Fibroblast of gingiva (primary cell): ENCODE data around the gene BCAS3.

Experiments
- DNase-seq: peaks from one replicate; pipeline ENCODE4 v3.0.0-alpha.2; 2011; ENCODE audit warnings: low read depth

BCAS3 gene

DNA sequence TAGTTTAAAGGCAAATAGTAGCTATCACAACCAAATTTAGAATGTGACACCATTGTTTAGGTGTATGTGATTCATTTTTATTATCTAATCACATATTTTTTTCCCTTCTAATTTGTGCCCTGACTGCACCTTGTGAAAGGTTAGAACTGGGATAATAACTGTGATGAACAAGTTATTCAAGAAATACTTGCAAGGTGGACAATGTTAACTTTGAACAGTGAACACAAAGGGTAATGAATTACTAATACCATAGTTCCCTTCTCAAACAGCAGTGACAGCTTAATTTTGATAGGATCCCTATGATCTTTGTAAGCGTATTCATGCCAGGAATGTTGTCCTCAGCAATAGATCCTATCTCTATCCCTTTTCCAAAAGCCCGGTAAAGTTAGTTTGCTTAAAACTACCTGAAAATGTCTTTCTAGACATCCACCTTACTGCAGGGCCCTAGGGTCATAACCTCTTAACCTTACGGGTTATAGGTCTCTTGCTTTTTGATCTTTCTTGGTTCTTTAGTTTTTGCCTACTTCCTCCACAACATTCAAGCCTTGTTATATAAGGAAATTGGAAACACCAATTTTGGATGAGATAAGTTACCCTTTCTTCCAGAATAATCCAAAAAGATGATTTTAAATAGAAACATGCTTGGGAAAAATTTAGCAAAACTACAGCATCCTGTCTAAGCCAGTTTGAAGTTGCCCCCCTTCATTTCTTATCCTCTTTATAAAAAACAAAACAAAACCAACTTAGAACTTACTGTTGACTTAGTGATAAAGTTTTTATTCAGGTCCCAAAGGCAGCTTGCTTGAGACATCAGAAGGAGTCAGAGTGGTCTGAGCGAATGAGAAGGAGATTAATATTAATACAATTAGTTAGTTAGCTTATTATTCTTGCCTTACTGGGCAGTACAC is 522.0 kb downstream of the BCAS3 start:
- DNase-seq = no peak

DNA sequence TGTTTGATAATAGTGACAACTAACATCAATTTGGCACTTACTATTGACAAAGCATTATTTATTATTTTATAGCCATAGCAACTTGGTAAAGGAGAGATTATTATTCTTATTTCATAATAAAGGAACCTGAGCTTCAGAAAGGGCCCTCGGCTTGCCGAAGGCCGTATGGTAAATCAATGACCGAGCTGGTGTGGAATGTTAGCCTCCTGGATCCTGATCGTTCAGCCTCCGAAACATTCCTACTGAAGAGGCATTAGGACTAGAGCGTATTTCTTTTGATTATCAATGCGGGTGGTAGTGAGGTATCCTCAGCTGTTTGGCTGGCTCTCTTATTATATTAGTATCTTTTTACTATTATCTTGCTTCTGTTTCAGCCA is 522.7 kb downstream of the BCAS3 start:
- DNase-seq = peak; percentile 19

DNA sequence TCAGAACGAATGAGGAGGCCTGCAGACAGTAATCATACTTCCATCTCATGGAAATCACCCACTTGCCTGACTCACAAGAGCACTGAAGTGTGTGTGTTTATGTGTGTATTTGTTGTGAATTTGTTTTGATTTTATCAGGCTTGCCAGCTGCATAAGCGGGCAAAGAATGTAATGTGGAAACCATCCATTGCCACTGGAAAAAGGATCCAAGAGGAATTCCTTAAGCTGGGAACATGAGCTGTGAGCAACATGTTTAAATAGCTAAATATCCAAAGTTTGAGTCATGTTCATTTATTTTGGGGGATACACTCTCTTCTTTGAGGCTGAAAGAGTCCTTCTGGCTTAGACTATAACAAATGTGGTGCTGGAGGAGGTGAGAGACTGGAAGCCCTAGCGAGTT is 523.6 kb downstream of the BCAS3 start:
- DNase-seq = peak; percentile 96

DNA sequence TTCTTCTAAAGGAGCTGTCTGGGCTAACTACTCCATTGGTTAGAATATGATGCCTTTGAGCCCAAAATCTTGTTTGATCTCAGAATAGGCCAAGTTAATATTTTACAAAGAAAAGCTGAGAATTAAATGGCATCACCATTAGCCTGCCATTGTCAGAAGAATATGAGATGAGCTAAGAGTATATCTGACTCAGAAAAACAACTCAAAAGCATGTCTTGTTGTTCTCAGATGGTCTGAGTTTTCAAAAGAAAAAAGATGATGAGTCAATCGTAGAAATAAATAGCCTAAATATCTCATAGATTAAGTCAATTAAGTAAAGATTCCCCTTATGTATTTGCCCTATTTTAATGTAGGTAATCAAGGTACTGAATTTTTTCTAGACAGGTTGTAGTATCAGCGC is 524.9 kb downstream of the BCAS3 start:
- DNase-seq = peak; percentile 44

DNA sequence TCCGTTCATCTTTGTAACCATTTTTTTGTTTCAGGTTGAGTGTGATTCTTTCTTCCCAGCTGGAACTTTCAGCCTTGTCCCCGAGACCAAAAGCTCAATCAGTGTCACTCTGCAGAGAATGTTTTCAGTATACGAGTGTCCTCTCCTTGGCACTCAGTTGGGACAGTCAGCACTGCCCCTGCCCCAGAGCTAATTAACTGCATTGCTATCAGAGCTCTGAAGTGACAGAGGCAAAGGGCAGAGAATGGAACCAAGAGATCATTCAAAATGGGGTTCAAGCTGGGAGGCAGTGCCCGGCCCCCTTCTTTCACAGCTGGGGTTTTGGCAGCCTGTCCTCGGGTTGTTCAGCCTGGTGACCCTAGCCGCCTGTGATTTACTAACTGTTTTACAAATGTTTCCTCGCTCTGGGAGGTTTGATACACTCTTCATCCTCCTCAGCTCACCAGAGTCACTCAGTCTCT is 526.0 kb downstream of the BCAS3 start:
- no peak for DNase-seq

DNA sequence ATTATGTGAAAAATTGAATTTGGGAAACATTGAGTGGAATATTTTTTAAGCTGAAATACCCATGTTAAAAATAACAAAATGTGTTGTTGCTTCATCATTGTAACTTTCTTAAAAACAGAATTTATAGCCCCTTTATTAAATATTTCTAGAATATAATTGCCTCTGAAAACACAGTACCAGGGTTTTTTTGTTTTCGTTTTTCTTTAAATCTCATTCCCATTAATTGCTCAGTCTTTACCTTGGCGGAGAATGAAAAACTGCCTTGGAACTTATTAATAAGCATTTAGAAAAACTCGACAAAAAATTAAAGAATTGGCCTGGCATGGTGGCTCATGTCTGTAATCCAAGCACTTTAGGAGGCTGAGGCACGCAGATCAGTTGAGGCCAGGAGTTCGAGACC is 526.8 kb downstream of the BCAS3 start:
- DNase-seq = no peak

DNA sequence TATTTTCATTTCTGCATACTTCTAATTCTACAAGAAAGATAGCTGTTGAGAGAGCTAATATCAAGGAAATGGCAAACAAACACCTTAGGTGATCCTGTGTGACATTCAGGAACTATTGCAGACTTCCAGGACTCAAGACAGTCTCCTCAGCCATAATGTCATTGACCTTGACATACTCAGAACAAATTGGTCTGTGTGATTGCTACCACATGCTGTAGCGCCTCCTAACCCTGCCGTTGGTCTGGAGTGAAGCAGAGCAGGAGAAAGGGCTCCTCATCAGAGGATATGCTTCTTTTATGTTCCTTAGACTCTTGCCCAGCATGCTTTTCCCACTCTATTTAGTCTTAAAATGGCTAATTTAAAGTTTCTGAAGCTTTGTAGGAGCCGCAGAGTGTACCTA is 527.8 kb downstream of the BCAS3 start:
- no peak for DNase-seq

DNA sequence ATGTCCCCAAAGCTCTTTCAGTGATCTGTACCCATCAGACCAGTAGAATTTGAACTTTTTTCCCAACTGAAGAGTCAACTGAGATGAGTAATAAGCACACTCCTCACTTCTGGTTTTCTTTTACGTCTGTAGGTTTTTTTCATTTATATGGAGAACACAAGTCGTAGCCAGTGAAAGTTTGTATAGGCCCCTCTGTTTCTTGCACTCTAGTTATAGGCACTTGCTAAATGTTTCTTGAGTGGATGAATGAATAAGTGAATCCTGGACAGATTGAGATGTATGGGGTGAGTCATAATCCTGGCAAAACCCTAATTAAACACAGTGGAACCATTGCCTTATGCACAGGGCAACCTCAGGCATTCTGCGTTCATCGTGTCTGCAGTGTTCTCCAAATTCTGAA is 528.3 kb downstream of the BCAS3 start:
- no peak for DNase-seq

DNA sequence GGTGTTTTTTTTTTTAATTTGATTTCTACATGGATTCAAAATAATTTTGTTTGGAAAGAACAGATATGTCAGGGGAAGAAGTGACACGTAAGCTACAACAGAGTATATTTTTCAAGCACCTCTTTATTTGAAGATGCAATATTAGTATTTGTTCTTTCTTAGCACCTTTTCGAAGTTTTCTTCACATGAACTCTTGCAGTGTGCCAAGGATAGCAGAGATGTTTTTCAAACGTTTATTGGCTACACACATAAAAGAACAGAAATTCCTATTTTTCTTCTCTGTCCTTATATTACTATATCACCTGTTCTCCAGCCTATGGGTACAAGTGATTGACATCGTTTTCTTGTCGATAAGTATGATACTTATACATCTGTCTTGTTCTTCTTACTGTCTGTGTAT is 529.3 kb downstream of the BCAS3 start:
- DNase-seq = no peak

DNA sequence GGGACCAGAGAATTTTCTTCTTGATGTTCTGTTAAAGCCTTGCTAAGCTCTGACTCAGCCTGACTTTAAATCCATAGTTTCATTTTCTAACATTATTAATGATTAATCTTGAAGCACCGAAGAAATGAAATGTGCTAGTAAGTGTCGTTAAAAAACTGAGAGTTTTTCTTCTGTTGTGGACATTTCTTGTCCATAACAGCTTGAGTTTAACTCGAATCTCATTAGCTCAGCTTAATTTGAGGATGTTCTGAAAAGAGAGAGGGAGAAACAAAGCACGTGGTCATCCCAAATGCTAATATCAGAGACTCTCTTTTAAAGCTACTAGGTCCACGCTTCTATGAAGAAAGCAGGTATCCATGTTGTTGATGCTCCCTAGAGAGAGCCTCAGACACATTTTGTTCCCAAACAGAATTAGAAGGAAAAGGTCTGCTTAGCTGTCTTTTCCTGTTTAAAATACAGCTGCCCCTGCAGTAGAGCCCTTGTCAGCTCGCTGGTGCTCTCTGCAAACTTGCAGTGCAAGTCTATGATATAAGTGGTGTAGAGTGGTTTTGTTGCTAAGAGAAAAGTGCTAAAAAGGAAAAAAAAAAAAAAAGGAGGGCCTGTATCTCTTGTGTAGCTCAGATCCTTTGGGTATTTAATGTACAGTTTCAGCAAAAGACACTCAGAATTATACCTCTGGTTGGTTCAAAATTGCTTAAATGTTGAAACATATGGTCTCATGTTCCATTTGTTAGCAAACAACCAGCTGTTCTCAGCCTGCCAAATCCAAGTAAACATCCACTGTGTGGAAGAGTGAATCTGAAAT is 530.9 kb downstream of the BCAS3 start:
- DNase-seq = peak; percentile 80

DNA sequence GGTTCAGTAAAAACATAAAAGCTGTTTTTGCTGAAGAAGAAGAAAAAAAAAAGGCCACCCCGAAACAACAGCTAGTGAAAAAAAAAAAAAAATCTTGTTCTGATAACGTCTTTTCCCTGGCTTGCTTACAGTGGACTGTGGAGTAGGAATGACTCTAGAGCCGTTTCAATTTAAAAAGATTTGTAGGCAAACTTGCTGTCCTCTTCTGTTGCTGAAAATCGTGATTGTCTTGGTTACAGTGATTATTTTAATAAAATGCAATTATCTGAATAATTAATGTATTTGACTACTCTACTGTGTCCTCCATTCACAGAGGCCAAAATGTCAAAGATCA is 531.4 kb downstream of the BCAS3 start:
- DNase-seq = no peak

DNA sequence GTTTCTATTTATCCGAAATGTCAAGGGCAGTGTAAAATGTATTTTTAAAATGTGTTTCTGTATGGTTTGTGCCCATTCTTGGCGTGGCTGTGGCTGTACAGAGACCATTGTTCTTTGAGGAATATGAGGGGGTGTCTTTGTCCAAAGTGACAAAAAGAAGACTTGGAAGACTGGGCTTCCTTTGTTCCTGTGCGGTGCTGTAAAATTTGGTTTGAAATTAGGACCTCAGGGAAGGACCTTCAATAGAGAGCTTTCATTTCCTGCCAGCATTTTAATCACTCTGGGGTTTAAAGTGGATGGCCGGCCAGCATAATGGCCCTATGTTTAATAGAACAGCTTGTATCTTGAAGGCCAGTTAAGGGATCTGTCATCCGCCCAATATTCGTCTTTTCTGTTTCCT is 531.9 kb downstream of the BCAS3 start:
- DNase-seq = no peak

DNA sequence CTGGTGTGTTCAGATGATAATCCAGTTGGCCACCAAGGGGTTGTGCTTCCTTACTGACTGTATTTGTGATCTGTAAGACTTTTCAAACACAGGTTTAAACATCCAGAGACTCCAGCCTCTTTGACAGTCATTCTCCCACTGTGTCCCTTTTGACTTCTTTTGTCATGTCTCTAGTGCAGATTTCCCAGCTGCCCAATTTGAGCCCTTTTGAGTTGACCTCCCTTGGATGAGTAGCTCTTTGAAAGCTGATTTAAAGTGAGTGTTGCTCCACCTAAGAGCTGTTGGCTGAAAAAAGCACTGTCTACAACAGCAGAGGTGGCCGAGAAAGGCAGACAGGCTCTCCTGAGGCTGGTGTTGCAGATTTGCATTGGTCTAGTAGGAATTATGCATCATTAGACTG is 533.6 kb downstream of the BCAS3 start:
- no peak for DNase-seq

DNA sequence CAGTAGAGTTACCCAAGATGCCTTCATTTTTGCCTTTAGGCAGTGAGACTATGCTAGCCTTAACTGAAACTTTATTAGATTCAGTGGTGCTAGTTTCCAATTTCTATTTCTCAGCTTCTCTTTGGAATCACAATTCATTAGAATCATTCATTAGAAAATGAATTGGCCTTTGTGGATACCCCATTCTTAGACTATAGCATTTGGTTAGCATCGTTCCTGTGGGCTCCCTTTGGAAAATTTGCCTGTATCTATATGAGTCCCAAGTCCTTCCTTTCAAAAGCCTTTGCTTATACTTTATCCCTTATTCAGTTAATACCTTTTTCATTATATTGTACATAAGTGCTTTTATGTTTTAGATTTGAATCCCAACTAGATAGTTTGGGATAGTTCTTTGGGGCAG is 535.0 kb downstream of the BCAS3 start:
- no peak for DNase-seq

DNA sequence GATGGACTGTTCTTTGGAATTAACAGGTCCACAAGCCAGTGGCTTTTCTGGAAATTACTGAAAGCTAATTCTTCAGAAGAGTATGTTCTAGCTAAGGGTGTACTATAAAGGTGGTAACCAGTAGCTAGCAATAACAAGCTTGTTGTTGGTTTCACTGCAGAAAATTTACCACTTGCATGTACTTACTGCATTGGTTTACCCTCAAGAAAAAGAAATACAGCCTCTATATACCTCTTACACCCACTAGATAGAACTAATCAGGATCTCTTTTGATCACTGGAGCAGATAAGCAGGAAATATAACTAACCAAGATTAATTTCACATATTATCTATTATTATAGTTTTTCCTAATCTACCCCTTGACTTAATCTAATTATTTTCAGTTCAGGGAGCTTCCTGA is 537.1 kb downstream of the BCAS3 start:
- no peak for DNase-seq

DNA sequence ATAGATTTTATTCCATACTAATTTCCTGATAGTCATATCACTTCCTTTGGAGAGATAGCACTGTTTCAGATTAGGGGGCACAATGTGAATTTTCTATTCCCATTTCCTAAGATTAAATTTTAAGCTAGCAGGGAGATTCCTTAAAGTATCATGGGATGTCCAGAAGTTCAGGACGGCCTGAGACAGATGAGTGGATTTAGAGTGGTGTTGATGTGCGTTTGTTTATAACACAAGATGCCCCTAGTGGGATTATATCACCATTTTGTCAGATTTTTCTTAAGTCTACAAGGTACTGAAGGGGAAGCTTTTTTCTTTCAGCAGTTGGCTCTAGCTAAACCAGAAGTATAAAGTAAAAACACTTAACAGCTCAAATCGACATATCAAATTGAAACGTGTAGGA is 538.4 kb downstream of the BCAS3 start:
- DNase-seq = no peak

DNA sequence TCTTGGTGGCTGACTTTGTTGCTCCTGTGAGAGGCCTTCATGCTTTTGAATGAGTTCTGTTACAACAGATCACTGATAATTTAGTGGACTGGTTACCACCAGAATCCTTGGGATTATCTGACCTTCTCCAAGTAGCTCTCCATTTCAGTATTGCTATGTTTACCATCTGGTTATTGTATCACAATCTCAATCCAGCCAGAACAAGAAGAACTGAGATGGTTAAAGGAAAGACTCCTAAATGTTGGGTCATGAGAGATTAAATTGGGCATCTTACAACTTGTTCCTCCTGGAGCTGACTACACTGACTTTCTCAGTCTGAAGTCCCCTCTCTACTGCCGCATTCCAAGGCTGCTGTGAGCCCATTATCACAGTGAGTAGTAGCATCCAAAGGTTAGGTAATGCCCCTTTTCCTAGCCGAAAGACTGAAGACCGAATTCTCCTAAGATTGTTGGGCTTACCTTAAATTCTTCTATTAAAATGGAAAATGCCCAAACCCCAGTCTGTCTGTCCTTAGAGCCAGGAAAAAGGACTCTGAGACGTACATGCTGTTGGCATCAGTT is 540.3 kb downstream of the BCAS3 start:
- DNase-seq = no peak

DNA sequence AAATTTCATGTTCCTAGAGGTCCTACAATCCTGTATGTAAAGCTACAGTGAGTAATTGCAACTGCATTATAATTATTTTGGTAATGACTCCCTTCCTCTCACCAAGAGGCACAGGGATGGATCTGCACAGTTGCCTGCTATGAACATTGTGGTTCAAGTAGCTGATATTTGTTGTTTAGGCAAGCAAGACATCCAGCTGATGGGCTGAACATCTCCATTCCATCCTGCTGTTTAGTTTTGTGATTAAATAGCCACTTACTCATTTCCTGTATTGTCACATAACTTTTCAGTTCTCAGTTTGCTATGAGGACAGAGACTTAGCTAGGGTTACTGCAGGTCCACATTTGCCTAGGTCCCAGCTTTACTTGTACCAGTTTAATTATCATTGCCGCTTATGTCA is 540.8 kb downstream of the BCAS3 start:
- DNase-seq = peak; percentile 70

DNA sequence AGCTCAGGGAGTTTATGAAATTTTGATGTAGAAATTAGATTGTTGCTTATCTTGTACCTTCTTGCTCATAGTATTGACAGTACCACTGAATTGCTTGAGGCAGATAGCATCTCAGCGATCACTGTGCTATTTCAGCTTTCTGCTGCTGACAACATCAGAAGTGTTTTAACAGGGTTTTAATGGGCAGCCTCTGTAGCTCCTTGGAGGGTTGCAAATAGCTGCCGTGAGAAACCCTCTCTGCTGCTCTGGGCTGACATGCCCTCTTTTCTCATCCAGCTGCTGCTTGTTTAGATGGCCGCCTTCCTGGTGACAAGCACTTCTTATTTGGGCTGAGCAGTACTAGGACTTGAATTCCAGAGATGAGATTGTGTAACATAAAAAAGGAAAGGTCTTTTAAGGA is 541.8 kb downstream of the BCAS3 start:
- DNase-seq = peak; percentile 75

DNA sequence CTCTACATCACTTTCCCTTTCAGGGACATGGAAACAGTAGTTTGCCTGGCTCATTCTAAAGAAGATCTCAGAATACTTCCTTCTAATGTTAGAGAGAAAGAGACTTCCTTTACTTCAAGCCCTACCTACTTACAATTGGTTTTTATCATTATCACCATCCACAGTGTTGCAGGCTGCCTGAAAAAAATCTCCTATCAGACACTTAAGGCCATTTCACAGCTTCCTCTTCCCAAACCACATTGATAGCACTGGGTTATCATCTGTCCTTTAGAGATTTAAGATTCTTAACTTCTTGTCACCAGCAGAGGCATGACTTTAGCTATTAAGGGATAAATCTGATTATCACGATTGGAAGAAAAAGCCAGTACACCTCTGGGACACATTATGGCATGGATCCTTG is 543.5 kb downstream of the BCAS3 start:
- DNase-seq = no peak

DNA sequence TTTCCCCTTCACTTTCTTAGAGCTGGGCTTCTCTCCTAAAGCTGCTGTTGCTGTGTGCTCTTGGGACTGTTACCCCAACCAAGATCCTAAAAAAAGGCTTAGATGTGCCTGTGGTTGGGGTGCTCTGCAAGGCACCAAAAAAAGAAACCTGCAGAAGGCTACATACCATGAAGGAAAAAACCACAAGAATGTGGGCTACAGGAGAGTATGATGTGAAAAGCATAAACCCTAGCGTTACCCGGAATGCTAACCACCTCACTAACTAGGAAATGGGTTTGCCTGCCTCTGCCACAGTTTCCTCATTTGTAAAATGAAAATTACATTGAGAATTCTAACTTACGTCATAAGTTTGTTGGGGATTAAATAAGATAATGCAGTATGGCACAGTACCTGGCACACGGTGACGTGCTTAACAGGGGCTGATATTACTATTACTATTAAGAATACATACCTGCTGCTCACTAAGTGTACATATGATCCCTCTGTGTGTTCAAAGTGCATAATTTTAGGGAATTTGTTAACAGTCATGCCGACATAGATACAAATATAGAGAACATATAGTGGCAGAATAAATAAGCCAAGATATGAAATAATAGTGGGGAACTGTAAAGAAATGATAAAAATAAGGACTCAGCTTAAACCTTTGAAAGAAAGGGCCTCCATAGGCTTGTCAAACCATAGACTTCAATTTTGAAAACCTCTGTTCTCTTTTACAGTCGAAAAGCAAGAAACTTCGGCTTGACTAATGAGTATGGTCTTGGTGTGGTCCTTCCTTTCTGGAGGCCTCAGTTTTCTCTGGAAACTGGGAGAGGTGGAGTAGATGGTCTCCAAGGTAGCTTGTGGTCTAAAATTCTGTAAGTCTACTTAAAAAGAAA is 544.2 kb downstream of the BCAS3 start:
- DNase-seq = no peak

DNA sequence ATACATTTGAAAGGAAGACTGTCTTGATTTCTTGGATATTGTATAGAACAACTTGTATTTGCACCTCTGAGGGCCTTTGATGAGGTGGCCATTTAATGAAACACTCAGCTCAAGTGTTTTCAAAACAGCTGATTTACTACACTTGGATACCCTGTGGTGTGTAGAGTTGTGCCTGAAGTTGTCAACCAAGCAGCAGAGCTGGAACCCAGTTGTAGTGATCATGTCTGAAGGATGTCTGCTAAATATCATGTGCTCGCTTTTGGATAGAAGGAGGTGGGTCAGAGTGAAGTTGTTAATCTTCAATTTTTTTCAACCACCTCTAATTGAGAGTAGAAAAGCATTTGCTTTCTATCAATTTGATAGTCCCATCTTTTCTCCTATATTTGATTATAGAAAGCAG is 546.1 kb downstream of the BCAS3 start:
- DNase-seq = no peak
